Osteocyte (in vitro differentiated cells): ENCODE results near the gene SAC3D1. TPM values are rescaled to one million over a fixed set of nuclear protein-coding genes. Genes with fewer than 3 reads are reported as not detected.

Experiments used
- DNase-seq: peaks from one replicate; pipeline ENCODE4 v3.0.0; 2021; ENCODE audit warnings: mixed read lengths; ENCODE audit not compliant: unreplicated experiment; ENCODE audit errors: extremely low spot score
- H3K27ac Mint-ChIP-seq: one replicate; pipeline ENCODE4 v1.8.0; 2021; ENCODE audit warnings: mild to moderate bottlenecking, mixed read lengths; ENCODE audit not compliant: unreplicated experiment
- H3K27me3 Mint-ChIP-seq: one replicate; pipeline ENCODE4 v1.8.0; 2021; ENCODE audit warnings: mixed read lengths; ENCODE audit not compliant: unreplicated experiment
- H3K36me3 Mint-ChIP-seq: one replicate; pipeline ENCODE4 v1.8.0; 2021; ENCODE audit warnings: mixed read lengths; ENCODE audit not compliant: unreplicated experiment
- H3K4me1 Mint-ChIP-seq: one replicate; pipeline ENCODE4 v1.8.0; 2021; ENCODE audit warnings: mixed read lengths; ENCODE audit not compliant: unreplicated experiment
- H3K4me3 Mint-ChIP-seq: one replicate; pipeline ENCODE4 v1.8.0; 2021; ENCODE audit warnings: mild to moderate bottlenecking, moderate library complexity, mixed read lengths; ENCODE audit not compliant: unreplicated experiment
- H3K9me3 Mint-ChIP-seq: one replicate; pipeline ENCODE4 v1.8.0; 2021; ENCODE audit warnings: mixed read lengths; ENCODE audit not compliant: unreplicated experiment
- CTCF ChIP-seq: fragments of 200-600 bp; sonication (generic); IDR thresholded peaks from 2 replicates; pipeline ENCODE4 v1.5.0; 2021; ENCODE audit warnings: antibody characterized with exemption, mild to moderate bottlenecking, moderate library complexity
- total RNA-seq: library from RNA; stranded (reverse); gene quantifications from 2 replicates; pipeline ENCODE4 v1.2.1, GENCODE V29; 2021

SAC3D1 gene
- total RNA-seq, 1 donor from 2014 or later: 15.0 TPM

DNA sequence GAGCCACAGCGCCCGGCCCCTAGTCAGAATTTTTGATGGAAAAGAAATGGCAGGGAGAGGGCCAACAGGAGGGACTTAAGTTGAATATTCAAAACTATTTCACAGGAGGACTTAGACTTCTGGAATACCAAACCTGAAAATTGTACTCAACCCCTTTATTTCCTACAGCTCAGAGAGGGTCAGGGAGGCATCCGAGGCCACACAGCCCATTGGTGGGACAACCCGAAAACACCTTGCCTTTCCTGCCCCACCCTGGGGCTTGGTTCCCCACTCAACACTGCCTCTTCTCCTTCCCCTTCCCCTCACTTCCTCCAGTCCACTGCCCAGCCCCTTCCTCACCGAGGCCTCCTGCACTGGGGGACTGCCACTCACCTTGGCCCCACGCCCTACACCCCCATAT is 16.0 kb downstream of the SAC3D1 start:
- Mint-ChIP-seq H3K4me3 (no peak overlapping the region), H3K9me3 (no peaks in the 10 kb centered on the region), H3K27ac (no peak overlapping the region), H3K36me3 (no peaks in the 10 kb centered on the region), H3K4me1 (no peaks in the 10 kb centered on the region), H3K27me3 (no peaks in the 10 kb centered on the region)
- TF ChIP-seq CTCF: no peak
- DNase-seq: no peak

- H3K4me3 Mint-ChIP-seq: no peak overlapping the region
- H3K4me1 Mint-ChIP-seq: no peaks in the 10 kb centered on the region
- H3K9me3 Mint-ChIP-seq: no peaks in the 10 kb centered on the region
These were observed 16.5 kb downstream of the SAC3D1 start for GRCh38 chr11:65057526-65057925.

GRCh38 chr11:65058012-65058411 is 17.0 kb downstream of the SAC3D1 start:
- no peaks in the 10 kb centered on the region for H3K36me3 Mint-ChIP-seq
- no peak for DNase-seq
- no peak overlapping the region for H3K4me3 Mint-ChIP-seq
- H3K27me3 Mint-ChIP-seq: no peaks in the 10 kb centered on the region
- H3K4me1 Mint-ChIP-seq: no peaks in the 10 kb centered on the region
- no peaks in the 10 kb centered on the region for H3K9me3 Mint-ChIP-seq
- no peak overlapping the region for H3K27ac Mint-ChIP-seq
- no peak for TF ChIP-seq CTCF

More at GRCh38 chr11:65057526-65057925, 16.5 kb downstream of the SAC3D1 start:
- no peak for DNase-seq
- no peaks in the 10 kb centered on the region for H3K36me3 Mint-ChIP-seq
- no peak for TF ChIP-seq CTCF
- H3K27ac Mint-ChIP-seq: no peak overlapping the region
- H3K27me3 Mint-ChIP-seq: no peaks in the 10 kb centered on the region

GRCh38 chr11:65058419-65059054 is 17.5 kb downstream of the SAC3D1 start, which contains the start of gene NAALADL1:
Gene NAALADL1, minus strand, starts transcription at chr11:65058553. Its CDS starts 32 bp downstream, at chr11:65058521.
- DNase-seq: no peak
- H3K36me3 Mint-ChIP-seq: no peaks in the 10 kb centered on the region
- H3K4me1 Mint-ChIP-seq: no peaks in the 10 kb centered on the region
- H3K27ac Mint-ChIP-seq: no peak within 1 kb of the TSS
- H3K9me3 Mint-ChIP-seq: no peaks in the 10 kb centered on the region
- no peaks in the 10 kb centered on the region for H3K27me3 Mint-ChIP-seq
- no peak for TF ChIP-seq CTCF
- H3K4me3 Mint-ChIP-seq: no peak within 1 kb of the TSS

DNA sequence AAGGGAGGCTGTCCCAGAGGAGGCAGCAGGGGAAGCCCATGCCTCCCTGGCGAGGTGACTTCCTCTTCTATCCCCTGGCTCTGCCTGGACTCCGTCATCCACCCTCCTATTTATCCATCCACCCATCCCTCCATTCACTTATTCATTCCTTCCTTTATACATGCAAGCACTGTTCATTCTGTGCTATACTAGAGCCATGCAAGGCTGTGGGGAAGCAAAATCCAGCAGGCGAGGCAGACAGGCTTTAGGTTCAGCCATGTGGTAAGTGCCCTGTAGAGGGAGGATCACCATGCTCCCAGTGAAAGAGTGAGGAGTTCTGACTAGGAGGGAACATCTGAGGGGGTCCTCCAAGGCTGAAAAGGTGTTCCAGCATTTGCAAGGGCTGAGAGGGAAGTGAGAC is 18.5 kb downstream of the SAC3D1 start:
- Mint-ChIP-seq H3K4me3 (no peak overlapping the region), H3K27me3 (no peaks in the 10 kb centered on the region), H3K27ac (no peak overlapping the region), H3K36me3 (no peaks in the 10 kb centered on the region), H3K4me1 (no peaks in the 10 kb centered on the region), H3K9me3 (no peaks in the 10 kb centered on the region)
- TF ChIP-seq CTCF: no peak
- DNase-seq: no peak
